ENCODE results near the gene PUM2.

The PUM2 gene

DNA sequence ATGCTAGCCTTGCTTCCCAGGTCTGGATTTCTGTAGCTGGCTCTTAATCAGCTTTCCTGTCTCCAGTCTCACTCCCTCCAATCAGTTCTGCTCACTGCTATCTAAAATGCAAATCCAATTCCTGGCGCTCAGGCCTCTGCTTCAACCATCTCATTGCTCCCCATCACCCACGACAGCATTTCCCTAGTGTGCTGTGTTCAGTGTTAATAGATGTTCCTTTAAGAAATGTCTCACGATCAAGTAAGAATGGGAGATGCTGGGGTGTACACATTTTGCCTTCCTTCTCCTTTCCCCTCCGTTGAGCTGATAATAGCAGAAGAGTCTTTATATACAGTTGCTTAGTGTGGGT, 1.6 kb upstream of the PUM2 start:
- no peak for DNase-seq (ENCODE audit: low read depth)
- no peak overlapping the region for H3K4me3 ChIP-seq (ENCODE audit: low read depth, low read length)
- TF ChIP-seq CTCF (conservative IDR thresholded peaks at IDR 0.05; ENCODE audit: low read depth, low read length): no peak

DNA sequence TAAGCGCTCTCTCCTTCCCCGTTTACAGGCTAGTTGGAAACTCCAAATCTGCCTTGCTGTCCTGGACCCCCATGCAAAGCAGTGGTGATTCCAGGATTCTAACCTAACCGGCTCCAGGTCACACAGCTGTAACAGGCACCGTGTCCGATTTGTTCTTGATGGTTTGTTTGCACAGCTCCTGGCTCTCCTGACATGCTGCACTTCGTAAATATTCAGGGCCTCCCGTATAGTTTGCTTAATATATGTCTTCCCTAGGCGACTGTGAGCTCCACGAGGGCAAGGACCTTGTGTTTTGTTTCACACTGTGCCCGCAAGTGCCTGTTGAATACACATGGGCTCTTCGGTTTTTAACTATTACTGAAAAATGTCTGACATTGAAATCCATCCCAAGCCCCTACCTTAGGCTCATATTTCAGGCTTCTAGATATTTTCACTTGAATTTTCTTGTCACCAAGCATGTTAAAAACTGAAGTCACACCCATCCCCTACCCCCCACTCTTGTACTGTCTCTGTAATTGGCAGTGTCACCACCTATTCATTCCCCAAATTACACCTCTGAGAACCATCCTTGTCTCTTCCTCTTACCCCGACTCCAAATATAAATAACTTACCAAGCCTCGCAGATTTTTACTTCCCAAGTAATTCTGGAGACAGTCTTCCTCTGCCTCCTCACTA, 1.0 kb upstream of the PUM2 start:
- TF ChIP-seq CTCF (conservative IDR thresholded peaks at IDR 0.05; ENCODE audit: low read depth, low read length): no peak
- peak overlapping the region; percentile 88 for H3K4me3 ChIP-seq (ENCODE audit: low read depth, low read length)
- no peak for DNase-seq (ENCODE audit: low read depth)

GRCh38 chr2:20350041-20350712, 467 bp downstream of the PUM2 start:
- DNase-seq (ENCODE audit: low read depth): peak; percentile 23
- TF ChIP-seq CTCF (conservative IDR thresholded peaks at IDR 0.05; ENCODE audit: low read depth, low read length): no peak
- H3K4me3 ChIP-seq (ENCODE audit: low read depth, low read length): peak overlapping the region; percentile 88

DNA sequence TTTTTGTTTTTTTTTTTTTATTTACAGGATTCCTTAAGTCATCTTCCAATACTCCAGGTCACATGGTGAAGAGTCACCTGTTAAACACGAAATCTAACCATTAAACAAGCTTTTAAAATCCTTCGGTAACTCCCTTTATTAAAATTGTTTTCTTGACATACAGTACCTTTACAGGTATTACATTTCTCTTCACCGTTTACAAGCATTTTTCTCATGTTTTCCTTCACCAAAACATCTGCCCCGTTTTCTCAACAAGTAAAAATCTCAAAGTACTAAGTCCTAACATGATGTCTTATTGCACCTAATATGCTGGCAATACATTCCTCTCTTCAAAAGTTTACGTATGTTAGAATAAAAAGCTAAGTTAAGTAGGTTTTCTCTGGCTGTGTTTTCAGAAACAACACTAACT, 1.1 kb downstream of the PUM2 start:
- TF ChIP-seq CTCF (conservative IDR thresholded peaks at IDR 0.05; ENCODE audit: low read depth, low read length): no peak
- peak; percentile 27 for DNase-seq (ENCODE audit: low read depth)
- H3K4me3 ChIP-seq (ENCODE audit: low read depth, low read length): peak overlapping the region; percentile 88

- peak overlapping the region; percentile 14 for H3K4me3 ChIP-seq (ENCODE audit: low read depth, low read length)
- no peak for DNase-seq (ENCODE audit: low read depth)
- TF ChIP-seq CTCF (conservative IDR thresholded peaks at IDR 0.05; ENCODE audit: low read depth, low read length): no peak
Observed at GRCh38 chr2:20348542-20348941, 2.1 kb downstream of the PUM2 start.

GRCh38 chr2:20346565-20347381, 3.9 kb downstream of the PUM2 start:
- H3K4me3 ChIP-seq (ENCODE audit: low read depth, low read length): no peak overlapping the region
- no peak for DNase-seq (ENCODE audit: low read depth)
- TF ChIP-seq CTCF (conservative IDR thresholded peaks at IDR 0.05; ENCODE audit: low read depth, low read length): no peak

Data from choroid plexus epithelial cell (primary cell).